Smooth muscle cell of trachea (primary cell): ENCODE data around the gene RRBP1. TPM values are rescaled to one million over a fixed set of nuclear protein-coding genes. Genes with fewer than 3 reads are reported as not detected.

Experiments
- total RNA-seq: library from RNA; depleted of rRNA; stranded (reverse); fragments of >200 nt; gene quantifications from 2 replicates; pipeline ENCODE4 v1.2.1, GENCODE V29; 2014

The RRBP1 gene, protein sequence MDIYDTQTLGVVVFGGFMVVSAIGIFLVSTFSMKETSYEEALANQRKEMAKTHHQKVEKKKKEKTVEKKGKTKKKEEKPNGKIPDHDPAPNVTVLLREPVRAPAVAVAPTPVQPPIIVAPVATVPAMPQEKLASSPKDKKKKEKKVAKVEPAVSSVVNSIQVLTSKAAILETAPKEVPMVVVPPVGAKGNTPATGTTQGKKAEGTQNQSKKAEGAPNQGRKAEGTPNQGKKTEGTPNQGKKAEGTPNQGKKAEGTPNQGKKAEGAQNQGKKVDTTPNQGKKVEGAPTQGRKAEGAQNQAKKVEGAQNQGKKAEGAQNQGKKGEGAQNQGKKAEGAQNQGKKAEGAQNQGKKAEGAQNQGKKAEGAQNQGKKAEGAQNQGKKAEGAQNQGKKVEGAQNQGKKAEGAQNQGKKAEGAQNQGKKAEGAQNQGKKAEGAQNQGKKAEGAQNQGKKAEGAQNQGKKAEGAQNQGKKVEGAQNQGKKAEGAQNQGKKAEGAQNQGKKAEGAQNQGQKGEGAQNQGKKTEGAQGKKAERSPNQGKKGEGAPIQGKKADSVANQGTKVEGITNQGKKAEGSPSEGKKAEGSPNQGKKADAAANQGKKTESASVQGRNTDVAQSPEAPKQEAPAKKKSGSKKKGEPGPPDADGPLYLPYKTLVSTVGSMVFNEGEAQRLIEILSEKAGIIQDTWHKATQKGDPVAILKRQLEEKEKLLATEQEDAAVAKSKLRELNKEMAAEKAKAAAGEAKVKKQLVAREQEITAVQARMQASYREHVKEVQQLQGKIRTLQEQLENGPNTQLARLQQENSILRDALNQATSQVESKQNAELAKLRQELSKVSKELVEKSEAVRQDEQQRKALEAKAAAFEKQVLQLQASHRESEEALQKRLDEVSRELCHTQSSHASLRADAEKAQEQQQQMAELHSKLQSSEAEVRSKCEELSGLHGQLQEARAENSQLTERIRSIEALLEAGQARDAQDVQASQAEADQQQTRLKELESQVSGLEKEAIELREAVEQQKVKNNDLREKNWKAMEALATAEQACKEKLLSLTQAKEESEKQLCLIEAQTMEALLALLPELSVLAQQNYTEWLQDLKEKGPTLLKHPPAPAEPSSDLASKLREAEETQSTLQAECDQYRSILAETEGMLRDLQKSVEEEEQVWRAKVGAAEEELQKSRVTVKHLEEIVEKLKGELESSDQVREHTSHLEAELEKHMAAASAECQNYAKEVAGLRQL (N-terminal part only)
- total RNA-seq, result 303 and 377 TPM in 2 replicates

GRCh38 chr20:17682103-17682888, at the start of gene RRBP1:
RRBP1 (minus strand) TSS chr20:17682242; CDS start chr20:17660507, 21,735 bp downstream.

DNA sequence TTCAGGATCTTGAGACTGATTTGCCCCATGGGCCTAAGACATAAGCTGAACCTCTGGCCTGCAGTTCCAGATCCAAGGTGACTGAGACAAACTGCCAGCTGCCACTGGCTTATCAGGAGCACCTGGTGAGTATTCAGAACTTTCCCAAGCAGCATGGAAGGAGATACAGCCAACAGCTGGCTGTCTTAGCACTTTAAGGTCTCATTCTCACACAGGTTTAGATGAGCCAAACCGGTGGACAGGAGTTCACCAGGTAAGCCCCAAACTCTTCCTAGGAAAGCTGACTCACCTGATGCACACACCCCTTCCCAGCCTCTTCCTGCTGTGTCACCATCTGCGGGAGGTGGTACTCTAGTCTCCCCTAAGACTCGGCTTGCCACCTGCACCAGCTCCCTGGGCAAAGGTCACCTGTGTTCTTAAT, 17.9 kb upstream of the RRBP1 start, which contains the start of gene BANF2:
Gene BANF2, plus strand, starts transcription at position 36 of the 421 bp plus-strand sequence. CDS start 25,060 bp downstream, outside the sequence.

GRCh38 chr20:17569616-17570346, 112.3 kb downstream of the RRBP1 start, which contains the start of gene DSTN:
DSTN (plus strand) TSS chr20:17570075; CDS start chr20:17570209, 134 bp downstream.

Other genes with a start within 250 kb of the RRBP1 start
- gene BFSP1, start 150.9 kb downstream of the RRBP1 start, total RNA-seq, result 1.8 and 2.3 TPM in 2 replicates
- 219 and 323 TPM in 2 replicates for gene DSTN, start 112.2 kb downstream of the RRBP1 start, total RNA-seq
- not detected in 2 replicates for gene BANF2, start 17.7 kb upstream of the RRBP1 start, total RNA-seq